IPS-18c (cell line): ENCODE data around the gene SC5D.

Experiments
- H3K4me3 ChIP-seq: 2 replicates; pipeline ENCODE4 v1.7.0; 2013; ENCODE audit warnings: low read depth, mild to moderate bottlenecking, low read length, moderate library complexity; ENCODE audit not compliant: insufficient read depth
- H3K9me3 ChIP-seq: one replicate; pipeline ENCODE4 v1.6.1; 2013; ENCODE audit warnings: mild to moderate bottlenecking, low read length, moderate library complexity; ENCODE audit not compliant: control insufficient read depth, insufficient read depth

The SC5D gene

GRCh38 chr11:121312483-121312882 lies 19.9 kb downstream of the SC5D start:
- no peak overlapping the region for H3K4me3 ChIP-seq
- no peaks in the 10 kb centered on the region for H3K9me3 ChIP-seq

DNA sequence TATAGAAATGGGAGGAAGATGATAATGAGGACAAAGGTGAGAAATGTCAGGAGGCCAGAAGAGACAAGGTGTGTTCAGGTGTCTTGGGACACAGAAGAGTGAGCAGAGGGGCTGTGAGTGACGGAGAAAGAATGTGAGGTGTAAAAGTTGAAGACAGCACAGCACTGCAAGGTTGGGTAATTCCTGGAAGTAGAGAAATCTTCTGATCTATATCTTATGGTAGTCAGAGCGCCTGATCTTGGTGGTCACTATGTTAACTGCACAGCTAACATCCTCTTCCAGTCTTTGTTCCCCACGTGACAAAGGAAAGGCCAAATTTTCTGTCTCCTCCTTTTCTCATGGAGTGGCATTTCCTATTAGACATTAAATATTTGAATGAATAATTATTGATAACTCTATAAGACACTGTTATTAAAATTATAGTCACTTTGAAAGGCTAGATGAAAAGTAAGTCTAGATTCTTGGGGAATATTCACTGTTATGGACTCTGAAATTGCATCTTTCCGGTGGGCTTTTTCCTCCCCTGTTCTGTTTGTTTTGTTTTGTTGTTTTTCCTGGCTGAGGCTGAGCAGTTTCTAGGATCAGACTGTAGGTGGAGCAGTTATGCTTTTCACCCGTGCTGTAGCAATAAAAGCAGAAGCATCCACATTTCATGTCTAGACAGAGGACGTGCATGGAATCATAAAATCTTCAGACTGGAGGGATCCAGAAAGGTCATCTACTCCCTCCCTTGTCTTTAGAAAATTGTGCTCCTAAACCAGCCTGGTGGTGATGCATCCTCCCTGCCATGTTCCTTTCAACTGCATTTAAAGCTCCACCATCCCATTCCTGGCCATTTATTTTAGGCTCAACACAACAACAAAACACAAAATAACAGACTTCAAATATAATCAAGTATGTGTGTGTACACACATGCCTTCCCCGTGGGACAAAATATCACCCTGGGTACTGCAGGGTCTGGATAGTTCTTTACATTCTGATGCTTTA lies 26.6 kb downstream of the SC5D start:
- Histone ChIP-seq H3K4me3 (no peak overlapping the region), H3K9me3 (no peaks in the 10 kb centered on the region)

DNA sequence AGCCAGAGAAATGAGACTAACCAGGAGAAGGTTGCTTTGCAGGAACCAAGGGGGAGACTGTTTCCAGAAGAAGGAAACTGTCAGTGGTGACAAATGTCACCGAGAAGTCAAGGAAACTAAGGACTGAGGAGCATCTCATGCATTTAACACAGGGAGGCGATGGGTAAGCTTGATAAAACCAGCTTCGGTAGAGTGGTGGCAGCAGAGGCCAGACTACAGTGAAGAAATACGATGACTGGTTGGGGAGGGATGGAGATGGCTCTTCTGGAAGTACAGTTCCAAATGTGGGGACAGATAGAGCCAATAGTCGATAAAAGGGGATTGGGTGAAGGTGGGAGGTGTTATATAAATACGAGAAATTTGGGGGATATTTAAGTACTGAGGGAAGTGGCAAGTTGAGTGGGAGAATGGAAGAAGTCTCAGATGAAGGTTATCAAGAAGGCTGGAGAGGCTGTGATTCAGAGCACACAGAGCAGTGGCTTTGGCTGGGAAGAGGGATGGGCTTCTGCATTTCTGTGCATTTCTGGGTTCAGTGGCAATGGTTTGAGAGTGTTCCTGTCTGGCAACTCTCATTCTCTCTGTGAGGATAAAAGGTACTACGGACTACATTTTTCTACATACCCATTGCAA lies 29.2 kb downstream of the SC5D start:
- Histone ChIP-seq H3K4me3 (no peak overlapping the region), H3K9me3 (no peaks in the 10 kb centered on the region)

- Histone ChIP-seq H3K4me3 (no peak overlapping the region), H3K9me3 (no peaks in the 10 kb centered on the region)
Observed at GRCh38 chr11:121323046-121323607, 30.6 kb downstream of the SC5D start.

DNA sequence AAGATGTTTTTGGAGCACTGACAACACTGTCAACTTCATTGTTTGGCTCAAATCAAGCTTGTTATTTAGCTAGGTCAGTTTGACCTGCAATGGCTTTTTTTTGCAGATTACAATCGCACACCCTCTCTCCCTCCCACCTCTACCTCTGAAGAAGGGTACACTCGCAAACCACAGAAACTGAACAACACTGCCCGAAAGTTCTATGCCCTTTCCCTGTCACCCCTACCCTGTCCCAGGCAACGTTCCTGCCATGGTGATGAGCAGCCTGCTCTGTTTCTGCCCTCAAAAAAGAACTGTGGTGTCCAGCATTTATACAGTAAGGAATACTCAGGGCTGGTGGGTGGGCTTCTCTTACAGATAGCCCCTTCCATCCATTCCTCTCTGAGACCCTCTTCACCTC lies 33.7 kb downstream of the SC5D start:
- no peaks in the 10 kb centered on the region for H3K9me3 ChIP-seq
- no peak overlapping the region for H3K4me3 ChIP-seq

DNA sequence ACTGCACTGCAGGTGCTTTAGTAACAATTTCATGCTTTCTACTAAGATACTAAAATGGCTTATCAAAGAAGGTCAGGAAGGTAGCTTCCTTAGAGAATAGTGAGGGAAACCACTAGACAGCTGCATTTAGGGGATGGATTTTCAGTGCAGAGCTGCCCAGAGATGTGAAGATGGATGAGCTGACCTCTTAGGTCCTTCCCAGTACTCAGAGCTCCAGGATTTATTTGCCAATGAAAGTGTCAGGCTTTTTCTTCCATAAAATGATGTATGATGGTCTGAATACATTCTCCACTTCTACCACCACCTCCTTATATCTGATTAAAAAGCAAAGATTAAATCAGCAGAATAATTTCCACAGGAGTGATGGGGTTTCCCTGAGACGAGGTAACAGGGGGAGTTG lies 35.0 kb downstream of the SC5D start:
- H3K9me3 ChIP-seq: no peaks in the 10 kb centered on the region
- no peak overlapping the region for H3K4me3 ChIP-seq

GRCh38 chr11:121328176-121328966 lies 35.8 kb downstream of the SC5D start:
- H3K4me3 ChIP-seq: no peak overlapping the region
- no peaks in the 10 kb centered on the region for H3K9me3 ChIP-seq

DNA sequence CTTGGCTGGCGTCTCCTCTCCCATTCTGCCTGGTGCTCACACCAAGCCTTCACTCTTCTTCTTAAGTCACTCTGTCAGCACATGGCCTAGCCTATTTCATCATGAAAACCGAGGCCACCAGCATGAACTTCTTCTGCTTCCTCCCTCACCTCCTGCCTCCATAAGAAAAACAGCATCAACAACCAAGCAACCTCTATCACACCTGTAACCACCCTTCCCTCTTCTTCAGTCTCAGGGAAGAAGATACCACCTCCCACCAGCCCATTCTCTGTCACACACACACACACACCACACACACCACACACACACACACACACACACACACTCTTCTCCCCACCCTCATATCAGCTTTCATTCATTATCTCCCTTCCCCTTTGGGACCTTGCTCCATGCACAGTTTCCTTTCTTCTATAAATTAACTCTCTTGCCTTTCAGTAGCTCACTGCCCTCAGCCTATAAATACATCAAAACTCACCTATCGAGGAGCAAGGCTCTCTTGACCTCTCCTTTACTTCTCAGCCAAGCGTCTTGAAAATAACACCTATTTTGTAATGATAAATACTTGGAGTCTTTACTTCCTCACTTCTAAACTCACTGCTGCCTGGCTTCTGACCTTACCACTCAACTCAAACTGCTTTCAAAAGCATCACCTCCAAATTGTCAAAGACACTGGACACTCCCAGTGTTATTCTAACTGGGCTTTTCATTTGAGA lies 36.6 kb downstream of the SC5D start:
- H3K4me3 ChIP-seq: no peak overlapping the region

GRCh38 chr11:121329781-121330395 lies 37.3 kb downstream of the SC5D start:
- Histone ChIP-seq H3K9me3 (no peaks in the 10 kb centered on the region), H3K4me3 (no peak overlapping the region)

More for the DNA sequence above, 36.6 kb downstream of the SC5D start:
- no peaks in the 10 kb centered on the region for H3K9me3 ChIP-seq

DNA sequence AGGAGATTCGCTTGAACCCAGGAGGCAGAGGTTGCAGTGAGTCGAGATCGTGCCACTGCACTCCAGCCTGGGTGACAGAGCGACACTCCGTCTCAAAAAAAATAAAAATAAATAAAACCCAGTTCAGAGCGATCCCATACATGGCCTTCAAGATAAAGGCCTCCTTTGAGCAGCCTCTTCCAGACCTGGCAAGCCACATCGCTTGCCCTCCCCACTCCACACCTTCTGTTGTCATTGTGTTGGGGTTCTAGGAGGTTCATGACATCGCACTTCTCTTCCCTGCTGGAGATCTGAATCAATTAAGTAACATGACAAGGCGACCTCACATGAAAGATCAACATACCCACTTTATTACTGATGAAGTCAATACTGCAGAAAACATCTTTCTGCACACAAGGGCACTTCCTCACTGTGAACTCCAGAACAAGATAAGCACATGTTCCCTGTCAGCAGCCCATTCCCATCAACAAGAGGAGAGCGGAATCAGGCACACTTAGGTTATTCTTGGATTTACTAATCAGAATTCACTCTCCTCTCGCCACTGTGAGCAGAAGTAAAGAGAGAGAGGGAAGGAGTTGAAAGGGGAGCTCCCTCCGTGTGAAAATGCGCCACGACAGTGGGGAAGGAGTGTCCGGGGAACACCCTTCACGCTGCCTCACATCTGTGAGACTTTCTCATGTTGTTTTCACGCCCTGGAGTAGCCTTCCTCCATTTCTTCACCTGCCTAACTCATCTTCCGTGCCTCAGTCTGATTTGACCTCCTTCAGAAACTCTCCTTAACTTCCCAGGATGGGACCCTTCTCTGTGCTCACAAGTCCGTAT lies 38.3 kb downstream of the SC5D start:
- Histone ChIP-seq H3K9me3 (no peaks in the 10 kb centered on the region), H3K4me3 (no peak overlapping the region)

GRCh38 chr11:121334973-121335710 lies 42.6 kb downstream of the SC5D start:
- Histone ChIP-seq H3K4me3 (no peak overlapping the region), H3K9me3 (no peaks in the 10 kb centered on the region)

DNA sequence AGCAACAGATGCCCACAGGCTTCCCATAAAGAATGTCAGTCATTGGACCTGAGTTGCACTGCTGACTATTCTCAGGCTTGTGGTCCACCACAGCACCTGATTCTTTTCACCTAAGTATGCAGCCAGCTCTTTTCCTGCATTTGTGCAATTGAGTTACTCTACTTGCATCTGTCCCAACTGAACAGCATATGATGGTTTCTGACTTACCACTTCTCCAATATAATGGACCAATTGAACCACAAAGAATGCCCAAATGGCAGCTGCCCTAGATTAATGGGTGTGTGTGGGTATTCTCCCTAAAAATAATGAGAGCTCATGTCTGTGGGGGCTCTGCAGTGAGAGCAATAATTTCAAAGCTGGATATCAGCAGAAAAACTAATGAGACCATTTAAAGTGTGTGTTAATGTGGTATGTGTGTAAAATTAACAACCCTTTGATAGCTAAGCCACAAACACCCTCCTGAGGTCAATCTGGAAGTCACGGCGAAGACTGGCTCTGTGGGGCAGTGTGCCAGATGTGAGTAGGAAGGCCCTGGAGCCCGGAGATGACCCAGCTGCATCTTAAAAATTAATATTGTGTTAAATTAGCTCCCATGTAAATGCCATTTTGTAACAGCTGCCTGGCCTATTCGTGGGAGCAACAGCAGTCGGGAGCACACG lies 43.8 kb downstream of the SC5D start:
- Histone ChIP-seq H3K4me3 (no peak overlapping the region), H3K9me3 (no peaks in the 10 kb centered on the region)

DNA sequence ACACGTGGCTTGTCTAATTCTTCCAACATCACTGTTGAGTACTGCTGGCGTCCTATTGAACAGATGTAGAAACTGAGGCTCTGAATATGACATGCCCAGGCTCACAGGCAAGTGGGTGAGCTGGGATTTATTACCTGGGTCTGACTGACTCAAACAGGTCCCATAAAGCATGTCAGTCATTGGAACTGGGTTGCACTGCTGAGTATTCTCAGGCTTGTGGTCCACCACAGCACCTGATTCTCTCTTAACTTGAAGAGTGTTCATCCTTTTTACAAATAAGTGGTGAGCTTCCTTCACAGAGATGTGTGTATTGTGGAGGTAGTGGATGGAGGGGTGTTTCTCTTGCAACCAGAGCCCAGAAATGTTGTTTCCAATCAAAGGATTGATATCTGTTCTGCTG lies 44.5 kb downstream of the SC5D start:
- Histone ChIP-seq H3K9me3 (no peaks in the 10 kb centered on the region), H3K4me3 (no peak overlapping the region)

- no peaks in the 10 kb centered on the region for H3K9me3 ChIP-seq
- H3K4me3 ChIP-seq: no peak overlapping the region
Observed at GRCh38 chr11:121337740-121338272, 45.2 kb downstream of the SC5D start.
